HG03064 (cell line): ENCODE results near the gene PDIK1L.
"Not testable (repeated sequence)": the region's sequence is repeated elsewhere in the genome, so short reads cannot be mapped to it uniquely, and the experiment has no call there.

Source experiments
- ATAC-seq: cut with Tn5 transposase; IDR thresholded peaks from one replicate; pipeline ENCODE4 v1.9.1; 2021; ENCODE audit warnings: low read depth; ENCODE audit not compliant: unreplicated experiment

PDIK1L gene

GRCh38 chr1:26089125-26089524, 22.5 kb upstream of the PDIK1L start:
- ATAC-seq: no peak

GRCh38 chr1:26090893-26091292, 20.7 kb upstream of the PDIK1L start:
- ATAC-seq: no peak

- no peak for ATAC-seq
Observed at GRCh38 chr1:26092422-26092821, 19.2 kb upstream of the PDIK1L start.

GRCh38 chr1:26093569-26093968, 18.1 kb upstream of the PDIK1L start:
- ATAC-seq: not testable (repeated sequence)

- no peak for ATAC-seq
Observed at GRCh38 chr1:26094076-26094669, 17.5 kb upstream of the PDIK1L start.

- no peak for ATAC-seq
Observed at GRCh38 chr1:26094677-26095383, 16.8 kb upstream of the PDIK1L start.

- no peak for ATAC-seq
Observed at GRCh38 chr1:26096471-26096870, 15.2 kb upstream of the PDIK1L start.

- ATAC-seq: no peak
Observed at GRCh38 chr1:26097696-26098095, 13.9 kb upstream of the PDIK1L start.

- ATAC-seq: no peak
Observed at GRCh38 chr1:26098602-26099001, 13.0 kb upstream of the PDIK1L start.

GRCh38 chr1:26099780-26100179, 11.8 kb upstream of the PDIK1L start:
- no peak for ATAC-seq

- ATAC-seq: not testable (repeated sequence)
Observed at GRCh38 chr1:26100204-26100603, 11.4 kb upstream of the PDIK1L start.

GRCh38 chr1:26102119-26102518, 9.5 kb upstream of the PDIK1L start:
- ATAC-seq: no peak

GRCh38 chr1:26102526-26102925, 9.1 kb upstream of the PDIK1L start:
- ATAC-seq: no peak

- not testable (repeated sequence) for ATAC-seq
Observed at GRCh38 chr1:26105226-26105548, 6.4 kb upstream of the PDIK1L start.

- ATAC-seq: no peak
Observed at GRCh38 chr1:26109229-26110164, 2.1 kb upstream of the PDIK1L start.

- peak; percentile 35 for ATAC-seq
Observed at GRCh38 chr1:26110731-26111529, 694 bp upstream of the PDIK1L start.

- peak; percentile 5 for ATAC-seq
Observed at GRCh38 chr1:26112407-26112775, 767 bp downstream of the PDIK1L start.

- no peak for ATAC-seq
Observed at GRCh38 chr1:26114165-26114927, 2.7 kb downstream of the PDIK1L start.

- ATAC-seq: no peak
Observed at GRCh38 chr1:26119892-26120608, 8.4 kb downstream of the PDIK1L start.
